AG09309 (cell line): ENCODE results near the gene SPACA5.
A peak's percentile ranks its signal among the peaks of the same experiment; 100 is the strongest.
"Not testable (repeated sequence)": the region's sequence is repeated elsewhere in the genome, so short reads cannot be mapped to it uniquely, and the experiment has no call there.

Source experiments
- DNase-seq: peaks from one replicate; pipeline ENCODE4 v3.0.0-alpha.2; 2010; ENCODE audit warnings: low read depth
- H3K4me3 ChIP-seq: 2 replicates; pipeline ENCODE4 v1.5.1; 2011; ENCODE audit warnings: mild to moderate bottlenecking, low read depth, low read length, moderate library complexity; ENCODE audit not compliant: control insufficient read depth
- CTCF ChIP-seq: IDR thresholded peaks from 2 replicates; pipeline ENCODE4 v1.5.1; 2011; ENCODE audit warnings: mild to moderate bottlenecking, low read depth, low read length, inconsistent platforms; ENCODE audit not compliant: insufficient read depth, control insufficient read depth; ENCODE audit errors: missing control alignments

Gene SPACA5

GRCh38 chrX:48022738-48023137 is 15.9 kb downstream of the SPACA5 start:
- TF ChIP-seq CTCF: no peak
- H3K4me3 ChIP-seq: no peak overlapping the region
- DNase-seq: no peak

- peak; percentile 70 for TF ChIP-seq CTCF
- H3K4me3 ChIP-seq: no peak overlapping the region
- no peak for DNase-seq
Measured at GRCh38 chrX:48025561-48025960, 18.8 kb downstream of the SPACA5 start.

- not testable (repeated sequence) for H3K4me3 ChIP-seq, DNase-seq
Measured at GRCh38 chrX:48027545-48027944, 20.8 kb downstream of the SPACA5 start.

GRCh38 chrX:48028091-48028490 is 21.3 kb downstream of the SPACA5 start:
- DNase-seq: no peak
- TF ChIP-seq CTCF: no peak
- H3K4me3 ChIP-seq: no peak overlapping the region

- no peak for DNase-seq
Measured at GRCh38 chrX:48030237-48030636, 23.4 kb downstream of the SPACA5 start.

GRCh38 chrX:48030641-48031173 is 23.9 kb downstream of the SPACA5 start:
- H3K4me3 ChIP-seq, DNase-seq: not testable (repeated sequence)

More at GRCh38 chrX:48030237-48030636, 23.4 kb downstream of the SPACA5 start:
- H3K4me3 ChIP-seq: no peak overlapping the region
- no peak for TF ChIP-seq CTCF

GRCh38 chrX:48035891-48036290 is 29.1 kb downstream of the SPACA5 start:
- TF ChIP-seq CTCF: no peak
- no peak overlapping the region for H3K4me3 ChIP-seq
- DNase-seq: no peak

GRCh38 chrX:48043056-48043455 is 36.3 kb downstream of the SPACA5 start:
- no peak for TF ChIP-seq CTCF
- no peak overlapping the region for H3K4me3 ChIP-seq
- no peak for DNase-seq
